K562 (cell line): Measurements from ENCODE around the gene MAST1. TPM values are rescaled to one million over a fixed set of nuclear protein-coding genes. Genes with fewer than 3 reads are reported as not detected.

ENCODE experiments used
- ADNP ChIP-seq: fragments of 200-800 bp; sonication (Bioruptor generic); IDR thresholded peaks from 2 replicates; pipeline ENCODE4 v1.6.1; 2016; ENCODE audit warnings: missing genetic modification characterization, missing compliant biosample characterization
- CCAR2 ChIP-seq: fragments of 200-400 bp; formaldehyde crosslinking; IDR thresholded peaks from 2 replicates; pipeline ENCODE4 v1.6.1; 2017; ENCODE audit warnings: mild to moderate bottlenecking, low read depth, low read length
- CHCHD3 ChIP-seq: fragments of 250-450 bp; sonication (Bioruptor Pico); IDR thresholded peaks from 2 replicates; pipeline ENCODE4 v2.1.2; 2022; ENCODE audit warnings: mild to moderate bottlenecking
- FOXJ2 ChIP-seq: fragments of 200-800 bp; sonication (Bioruptor generic); IDR thresholded peaks from 2 replicates; pipeline ENCODE4 v1.6.1; 2016; ENCODE audit warnings: missing genetic modification characterization, missing compliant biosample characterization
- KAT8 ChIP-seq: fragments of 450-650 bp; IDR thresholded peaks from 2 replicates; pipeline ENCODE4 v1.6.1; 2016; ENCODE audit warnings: low read depth, mild to moderate bottlenecking
- NFE2L1 ChIP-seq: fragments of 450-650 bp; IDR thresholded peaks from 2 replicates; pipeline ENCODE4 v1.6.1; 2016; ENCODE audit warnings: missing genetic modification characterization, low read depth, mild to moderate bottlenecking, missing compliant biosample characterization, moderate library complexity, borderline replicate concordance
- POLR2AphosphoS2 ChIP-seq: IDR thresholded peaks from 2 replicates; pipeline ENCODE4 v1.6.1; 2012; ENCODE audit warnings: low read length, improper control_type of control experiment
- POLR2B ChIP-seq: fragments of 450-650 bp; IDR thresholded peaks from 2 replicates; pipeline ENCODE4 v1.6.1; 2018; ENCODE audit warnings: low read depth; ENCODE audit not compliant: partially characterized antibody
- SREBF1 ChIP-seq: fragments of 150-350 bp; IDR thresholded peaks from 2 replicates; pipeline ENCODE4 v1.6.1; 2014; ENCODE audit warnings: antibody characterized with exemption, low read depth, low read length, borderline replicate concordance
- SRSF1 ChIP-seq: fragments of 200-400 bp; formaldehyde crosslinking; IDR thresholded peaks from 2 replicates; pipeline ENCODE4 v1.6.1; 2017; ENCODE audit warnings: mild to moderate bottlenecking, low read depth, low read length, moderate library complexity
- TAL1 ChIP-seq: fragments of 450-650 bp; IDR thresholded peaks from 2 replicates; pipeline ENCODE4 v1.6.1; 2016; ENCODE audit warnings: mild to moderate bottlenecking
- TEAD4 ChIP-seq, 2 experiments: sonication (generic) in 1 of 2; formaldehyde crosslinking in 1 of 2; IDR thresholded peaks; 2 replicates each; pipeline versions ENCODE4 v1.6.1 to v1.8.0; 2012 to 2022; ENCODE audit warnings: borderline replicate concordance in 1 of 2, inconsistent platforms in 1 of 2, low read length in 1 of 2, mild to moderate bottlenecking in 1 of 2, missing genetic modification reagents in 1 of 2
- THAP7 ChIP-seq: fragments of 250-450 bp; sonication (Bioruptor Pico); IDR thresholded peaks from 2 replicates; pipeline ENCODE4 v1.5.0; 2021
- ZNF133 ChIP-seq: fragments of 250-450 bp; sonication (Bioruptor Pico); IDR thresholded peaks from 2 replicates; pipeline ENCODE4 v1.4.0; 2020; ENCODE audit warnings: mild to moderate bottlenecking
- ZNF3 ChIP-seq: fragments of 250-450 bp; sonication (Bioruptor Pico); IDR thresholded peaks from 2 replicates; pipeline ENCODE4 v1.5.0; 2021; ENCODE audit warnings: mild to moderate bottlenecking, moderate library complexity
- ZNF707 ChIP-seq: fragments of 250-450 bp; sonication (Bioruptor Pico); conservative IDR thresholded peaks from 2 replicates; pipeline ENCODE4 v1.8.0; 2022; ENCODE audit warnings: inconsistent platforms, mild to moderate bottlenecking, moderate library complexity
- polyA plus RNA-seq, 8 experiments: library from polyadenylated mRNA; depleted of rRNA in 4 of 8; stranded (reverse) in 5 of 8; unstranded in 3 of 8; fragments of >200 nt; fragmentation: Nextera tagmentation in 2 of 8; fragmentation: Illumina TruSeq in 1 of 8; extraction: Ambion mirVana in 2 of 8; extraction: Trizol in 1 of 8; gene quantifications; 2 replicates each; pipeline versions ENCODE4 v1.2.1 to v1.2.3, GENCODE V29; 2011 to 2014; ENCODE audit warnings: inconsistent platforms in 1 of 8, missing spikeins in 1 of 8
- total RNA-seq, 7 experiments: library from RNA; depleted of rRNA in 6 of 7; stranded (reverse); fragments of >200 nt in 6 of 7; fragmentation: Illumina TruSeq in 2 of 7; extraction: Trizol in 2 of 7; gene quantifications; 2 replicates each; pipeline versions ENCODE4 v1.2.1 to v1.2.3, GENCODE V29; 2011 to 2021; ENCODE audit warnings: low replicate concordance in 1 of 7
- TF ChIP-seq, protein P1 (sequence below): sonication (generic); formaldehyde crosslinking; IDR thresholded peaks from 2 replicates; pipeline ENCODE4 v1.8.1; 2023; ENCODE audit warnings: mild to moderate bottlenecking, missing genetic modification reagents
- TF ChIP-seq, protein P2 (sequence below): fragments of 450-650 bp; IDR thresholded peaks from 2 replicates; pipeline ENCODE4 v1.6.1; 2017; ENCODE audit warnings: antibody characterized with exemption, mild to moderate bottlenecking
- TF ChIP-seq, protein P3 (sequence below), 2 experiments: IDR thresholded peaks; 2 replicates each; pipeline ENCODE4 v1.6.1; 2012; ENCODE audit warnings: improper control_type of control experiment in 2 of 2, low read depth in 2 of 2, low read length in 2 of 2, borderline replicate concordance in 1 of 2

Gene MAST1
- total and polyA plus RNA-seq, 9 of the 15 experiments (the other 6 are each of a cell fraction or from before 2014, with no cell fraction given), result 0.48 to 10.3 (median 3.9) TPM

DNA sequence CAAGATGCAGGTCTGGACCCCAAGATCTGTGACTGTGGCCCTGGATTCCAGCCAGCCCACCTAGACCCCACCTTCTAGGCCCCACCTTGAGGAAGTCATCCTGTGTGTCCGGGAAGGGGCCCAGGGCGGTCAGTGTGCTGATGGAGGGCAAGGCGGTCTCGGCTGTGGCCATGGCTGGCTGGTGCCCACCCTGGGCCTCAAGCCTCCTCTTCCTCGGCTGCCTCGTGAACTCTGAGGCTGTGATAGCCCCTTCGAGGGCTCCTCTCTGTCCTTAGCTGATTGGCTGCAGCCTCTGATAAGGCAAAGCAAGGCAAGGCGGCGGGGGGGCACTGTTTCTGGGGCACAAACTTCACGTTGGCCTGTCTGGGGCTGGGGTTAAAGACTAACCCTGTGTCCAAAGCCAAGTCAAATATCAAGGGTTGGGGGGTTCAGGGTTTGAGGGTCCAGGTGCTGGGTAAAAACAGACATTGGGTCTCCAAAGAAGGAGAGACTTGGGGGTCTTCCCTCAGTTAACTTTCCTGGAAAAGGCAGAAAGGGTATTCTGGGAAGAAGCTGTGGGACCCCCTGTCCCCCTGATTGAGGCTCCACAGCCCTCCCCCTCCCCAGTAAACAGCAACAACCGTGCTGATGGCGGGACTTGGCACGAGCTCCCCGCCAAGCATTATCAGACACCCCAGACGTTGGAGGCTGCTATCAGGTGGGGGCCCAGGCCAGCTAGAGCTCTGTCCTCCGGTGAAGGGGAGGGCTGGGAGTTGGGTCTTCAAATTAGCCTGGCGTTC lies 48.8 kb downstream of the MAST1 start, which contains the start of gene KLF1 (continued):
- TF ChIP-seq, protein P1, sequence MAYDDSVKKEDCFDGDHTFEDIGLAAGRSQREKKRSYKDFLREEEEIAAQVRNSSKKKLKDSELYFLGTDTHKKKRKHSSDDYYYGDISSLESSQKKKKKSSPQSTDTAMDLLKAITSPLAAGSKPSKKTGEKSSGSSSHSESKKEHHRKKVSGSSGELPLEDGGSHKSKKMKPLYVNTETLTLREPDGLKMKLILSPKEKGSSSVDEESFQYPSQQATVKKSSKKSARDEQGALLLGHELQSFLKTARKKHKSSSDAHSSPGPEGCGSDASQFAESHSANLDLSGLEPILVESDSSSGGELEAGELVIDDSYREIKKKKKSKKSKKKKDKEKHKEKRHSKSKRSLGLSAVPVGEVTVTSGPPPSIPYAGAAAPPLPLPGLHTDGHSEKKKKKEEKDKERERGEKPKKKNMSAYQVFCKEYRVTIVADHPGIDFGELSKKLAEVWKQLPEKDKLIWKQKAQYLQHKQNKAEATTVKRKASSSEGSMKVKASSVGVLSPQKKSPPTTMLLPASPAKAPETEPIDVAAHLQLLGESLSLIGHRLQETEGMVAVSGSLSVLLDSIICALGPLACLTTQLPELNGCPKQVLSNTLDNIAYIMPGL (CRISPR knock-in tag), result no peak; the same call in 1 of the 2 replicates
- TF ChIP-seq SREBF1 (no peak), CHCHD3 (CRISPR knock-in tag) (no peak), CCAR2 (no peak), SRSF1 (no peak), FOXJ2 (tag) (no peak; the same call in 1 of the 2 replicates), ZNF133 (CRISPR knock-in tag) (no peak), TAL1 (peak; percentile 92), POLR2B (peak; percentile 83), ZNF707 (CRISPR knock-in tag) (no peak), NFE2L1 (tag) (no peak), TEAD4 (IDR thresholded peaks at IDR 0.05; ENCODE audit: low read length) (peak; percentile 93), TEAD4 (CRISPR knock-in tag; IDR thresholded peaks at IDR 0.05; ENCODE audit: borderline replicate concordance) (no peak), POLR2AphosphoS2 (peak; percentile 58; the same call in 1 of the 2 replicates), ADNP (tag) (no peak), THAP7 (no peak), KAT8 (no peak), ZNF3 (CRISPR knock-in tag) (no peak)
- TF ChIP-seq, protein P2, sequence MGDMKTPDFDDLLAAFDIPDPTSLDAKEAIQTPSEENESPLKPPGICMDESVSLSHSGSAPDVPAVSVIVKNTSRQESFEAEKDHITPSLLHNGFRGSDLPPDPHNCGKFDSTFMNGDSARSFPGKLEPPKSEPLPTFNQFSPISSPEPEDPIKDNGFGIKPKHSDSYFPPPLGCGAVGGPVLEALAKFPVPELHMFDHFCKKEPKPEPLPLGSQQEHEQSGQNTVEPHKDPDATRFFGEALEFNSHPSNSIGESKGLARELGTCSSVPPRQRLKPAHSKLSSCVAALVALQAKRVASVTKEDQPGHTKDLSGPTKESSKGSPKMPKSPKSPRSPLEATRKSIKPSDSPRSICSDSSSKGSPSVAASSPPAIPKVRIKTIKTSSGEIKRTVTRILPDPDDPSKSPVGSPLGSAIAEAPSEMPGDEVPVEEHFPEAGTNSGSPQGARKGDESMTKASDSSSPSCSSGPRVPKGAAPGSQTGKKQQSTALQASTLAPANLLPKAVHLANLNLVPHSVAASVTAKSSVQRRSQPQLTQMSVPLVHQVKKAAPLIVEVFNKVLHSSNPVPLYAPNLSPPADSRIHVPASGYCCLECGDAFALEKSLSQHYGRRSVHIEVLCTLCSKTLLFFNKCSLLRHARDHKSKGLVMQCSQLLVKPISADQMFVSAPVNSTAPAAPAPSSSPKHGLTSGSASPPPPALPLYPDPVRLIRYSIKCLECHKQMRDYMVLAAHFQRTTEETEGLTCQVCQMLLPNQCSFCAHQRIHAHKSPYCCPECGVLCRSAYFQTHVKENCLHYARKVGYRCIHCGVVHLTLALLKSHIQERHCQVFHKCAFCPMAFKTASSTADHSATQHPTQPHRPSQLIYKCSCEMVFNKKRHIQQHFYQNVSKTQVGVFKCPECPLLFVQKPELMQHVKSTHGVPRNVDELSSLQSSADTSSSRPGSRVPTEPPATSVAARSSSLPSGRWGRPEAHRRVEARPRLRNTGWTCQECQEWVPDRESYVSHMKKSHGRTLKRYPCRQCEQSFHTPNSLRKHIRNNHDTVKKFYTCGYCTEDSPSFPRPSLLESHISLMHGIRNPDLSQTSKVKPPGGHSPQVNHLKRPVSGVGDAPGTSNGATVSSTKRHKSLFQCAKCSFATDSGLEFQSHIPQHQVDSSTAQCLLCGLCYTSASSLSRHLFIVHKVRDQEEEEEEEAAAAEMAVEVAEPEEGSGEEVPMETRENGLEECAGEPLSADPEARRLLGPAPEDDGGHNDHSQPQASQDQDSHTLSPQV, result peak; percentile 94
- TF ChIP-seq, protein P3, sequence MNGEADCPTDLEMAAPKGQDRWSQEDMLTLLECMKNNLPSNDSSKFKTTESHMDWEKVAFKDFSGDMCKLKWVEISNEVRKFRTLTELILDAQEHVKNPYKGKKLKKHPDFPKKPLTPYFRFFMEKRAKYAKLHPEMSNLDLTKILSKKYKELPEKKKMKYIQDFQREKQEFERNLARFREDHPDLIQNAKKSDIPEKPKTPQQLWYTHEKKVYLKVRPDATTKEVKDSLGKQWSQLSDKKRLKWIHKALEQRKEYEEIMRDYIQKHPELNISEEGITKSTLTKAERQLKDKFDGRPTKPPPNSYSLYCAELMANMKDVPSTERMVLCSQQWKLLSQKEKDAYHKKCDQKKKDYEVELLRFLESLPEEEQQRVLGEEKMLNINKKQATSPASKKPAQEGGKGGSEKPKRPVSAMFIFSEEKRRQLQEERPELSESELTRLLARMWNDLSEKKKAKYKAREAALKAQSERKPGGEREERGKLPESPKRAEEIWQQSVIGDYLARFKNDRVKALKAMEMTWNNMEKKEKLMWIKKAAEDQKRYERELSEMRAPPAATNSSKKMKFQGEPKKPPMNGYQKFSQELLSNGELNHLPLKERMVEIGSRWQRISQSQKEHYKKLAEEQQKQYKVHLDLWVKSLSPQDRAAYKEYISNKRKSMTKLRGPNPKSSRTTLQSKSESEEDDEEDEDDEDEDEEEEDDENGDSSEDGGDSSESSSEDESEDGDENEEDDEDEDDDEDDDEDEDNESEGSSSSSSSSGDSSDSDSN (IDR thresholded peaks at IDR 0.05; ENCODE audit: borderline replicate concordance in 1 of 2, low read depth in 2 of 2, low read length in 2 of 2), result peak in 1 of 2 experiments; percentile 22; a peak in 1 of 4 replicates
